Measurements from ENCODE around the gene GARIN3. TPM values are rescaled to one million over a fixed set of nuclear protein-coding genes. Genes with fewer than 3 reads are reported as not detected.
A peak's percentile ranks its signal among the peaks of the same experiment; 100 is the strongest.

Gene GARIN3
- total RNA-seq, 1 donor from 2014 or later = not detected

DNA sequence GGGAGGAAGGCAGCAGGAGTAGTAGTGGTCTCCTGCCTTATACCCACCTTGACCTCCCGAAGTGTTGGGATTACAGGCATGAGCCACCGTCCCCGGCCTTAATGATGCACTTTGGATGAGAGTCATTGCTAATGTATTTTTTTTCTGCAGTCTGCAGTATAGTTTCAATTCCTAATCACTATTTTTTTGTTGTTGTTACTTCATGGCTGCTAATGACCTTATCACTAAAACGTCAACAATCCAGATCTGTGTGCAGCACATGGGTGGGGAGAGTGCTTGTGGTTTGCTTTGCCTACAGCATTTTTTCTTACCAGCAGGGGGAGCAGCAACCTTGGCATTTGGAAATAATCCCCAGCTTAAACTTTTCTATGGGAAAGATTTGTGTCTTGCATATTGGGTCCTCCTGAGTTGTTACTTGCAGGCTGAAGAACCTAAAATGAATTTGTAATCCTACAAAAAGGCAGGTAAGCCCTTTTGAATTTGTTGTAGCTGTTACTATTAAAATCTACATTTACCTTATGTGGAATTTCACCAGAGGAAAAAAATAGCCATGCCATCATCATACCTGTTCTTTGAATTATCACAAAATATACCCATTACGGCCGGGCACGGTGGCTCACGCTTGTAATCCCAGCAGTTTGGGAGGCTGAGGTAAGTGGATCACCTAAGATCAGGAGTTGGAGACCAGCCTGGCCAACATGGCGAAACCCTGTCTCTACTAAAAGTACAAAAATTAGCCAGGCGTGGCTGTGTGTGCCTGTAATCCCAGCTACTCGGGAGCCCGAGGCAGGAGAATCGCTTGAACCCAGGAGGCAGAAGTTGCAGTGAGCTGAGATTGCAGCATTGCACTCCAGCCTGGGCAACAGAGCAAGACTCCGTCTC, 17.1 kb downstream of the GARIN3 start:
- DNase-seq (ENCODE audit: low read depth, low spot score) = no peak

DNA sequence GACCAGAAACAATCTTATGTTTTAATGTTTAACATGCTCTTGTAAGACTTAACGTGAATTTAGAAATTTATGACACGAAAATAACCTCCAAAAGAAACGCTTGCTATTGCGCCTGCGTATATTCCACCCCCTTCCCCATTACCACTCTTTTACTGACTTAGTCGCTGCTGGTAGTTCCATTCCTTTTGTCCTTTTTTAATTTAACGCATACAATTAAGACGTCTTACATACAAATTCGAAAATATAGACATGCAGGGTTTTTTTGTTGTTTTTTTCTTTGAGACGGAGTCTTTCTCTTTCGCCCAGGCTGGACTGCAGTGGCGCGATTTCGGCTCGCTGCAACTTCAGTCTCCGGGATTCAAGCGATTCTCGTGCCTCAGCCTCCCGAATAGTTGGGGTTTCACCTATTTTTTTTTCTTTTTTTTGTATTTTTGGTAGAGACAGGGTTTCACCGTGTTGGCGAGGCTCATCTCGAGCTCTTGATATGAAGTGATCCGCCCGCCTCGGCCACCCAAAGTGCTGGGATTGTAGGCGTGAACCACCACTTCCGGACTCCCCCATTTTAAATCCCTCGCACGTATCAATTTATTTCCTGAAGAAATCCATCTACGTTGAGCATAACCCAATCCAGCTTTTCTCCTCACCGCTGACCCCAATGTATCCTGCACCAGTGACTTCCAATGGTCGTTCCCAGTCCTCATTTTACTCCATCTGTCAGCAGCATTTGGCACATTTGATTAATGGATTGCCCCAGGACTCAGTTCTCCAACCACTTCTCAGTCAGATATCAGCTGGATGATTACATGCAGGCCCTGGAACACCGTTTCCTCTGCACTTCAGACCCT, 22.7 kb downstream of the GARIN3 start:
- no peak for DNase-seq (ENCODE audit: low read depth, low spot score)

DNA sequence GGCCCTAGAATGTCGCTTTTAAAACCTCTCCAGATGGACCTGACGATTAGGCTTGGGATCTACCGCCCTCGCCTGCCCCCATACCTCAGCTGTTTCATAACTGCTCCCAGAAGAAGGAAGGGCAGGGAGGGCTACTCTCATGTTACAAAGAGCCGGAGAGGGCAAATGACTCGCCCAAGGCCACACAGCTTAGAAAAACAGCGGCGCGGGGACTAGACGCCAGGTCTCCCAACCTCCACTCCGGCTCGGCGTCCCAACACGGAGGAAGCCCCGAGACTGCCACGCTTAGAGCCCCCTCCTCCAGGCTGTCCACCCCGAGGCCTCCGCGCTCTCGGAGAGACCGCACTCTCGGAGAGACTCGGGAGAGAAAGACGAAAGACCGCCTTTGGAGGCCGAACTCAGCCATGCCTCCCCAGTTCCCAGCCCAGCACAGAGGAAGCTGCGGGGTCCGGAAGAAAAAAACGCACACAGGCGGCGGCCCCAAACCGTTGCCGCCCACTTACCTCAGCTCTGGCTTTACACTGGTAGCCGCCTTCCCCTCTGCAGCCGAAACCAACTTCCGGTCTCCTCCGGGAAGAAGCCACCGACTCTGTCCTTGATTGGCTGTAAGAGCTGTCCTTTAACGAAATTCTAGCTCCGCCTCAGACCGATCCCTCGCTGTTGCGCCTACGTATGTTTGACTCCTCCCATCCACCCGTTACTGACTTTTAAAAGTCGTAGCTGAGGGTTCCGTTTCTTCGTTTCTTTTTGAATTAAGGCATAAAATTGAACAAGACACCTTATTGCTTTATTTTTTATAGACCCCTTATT, 23.5 kb downstream of the GARIN3 start, which contains the start of gene MED7:
Gene MED7 (minus strand): TSS at position 549 of the 810 bp plus-strand sequence. CDS start 3,434 bp downstream, outside the sequence.
- peak; percentile 97 for DNase-seq (ENCODE audit: low read depth, low spot score)

DNA sequence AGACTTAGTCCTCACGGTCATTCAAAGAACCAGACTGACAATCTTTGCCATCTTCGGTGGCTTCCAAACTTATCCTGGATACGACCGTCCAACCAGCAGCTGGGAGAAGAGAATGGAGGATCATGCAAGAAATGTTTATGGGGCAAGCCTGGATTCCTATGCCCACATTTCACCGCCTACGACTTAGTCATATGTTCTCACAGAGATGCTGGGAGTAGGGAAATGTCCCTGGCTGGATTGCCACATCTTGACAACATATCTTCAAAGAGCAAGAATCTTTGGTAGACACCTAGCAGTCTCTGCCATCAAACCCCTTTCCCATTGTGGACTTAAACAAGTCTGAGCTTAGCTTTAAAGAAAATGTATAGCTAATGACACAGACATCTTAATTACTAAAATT, 28.4 kb downstream of the GARIN3 start:
- no peak for DNase-seq (ENCODE audit: low read depth, low spot score)

DNA sequence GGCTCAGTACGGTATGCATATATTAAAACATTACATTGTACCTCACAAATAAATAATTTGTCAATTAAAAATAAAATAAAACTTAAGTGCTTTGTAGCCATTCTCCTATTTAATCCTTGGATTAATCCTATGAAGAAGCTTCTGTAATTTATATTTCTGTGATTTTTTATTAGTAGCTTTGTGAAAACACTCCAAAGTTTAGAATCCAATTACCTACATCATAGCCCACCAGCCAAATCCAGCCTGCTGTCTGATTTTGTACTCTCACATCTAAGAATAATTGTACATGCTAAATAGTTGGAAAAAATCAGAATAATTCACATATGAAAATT, 33.8 kb downstream of the GARIN3 start:
- no peak for DNase-seq (ENCODE audit: low read depth, low spot score)

DNA sequence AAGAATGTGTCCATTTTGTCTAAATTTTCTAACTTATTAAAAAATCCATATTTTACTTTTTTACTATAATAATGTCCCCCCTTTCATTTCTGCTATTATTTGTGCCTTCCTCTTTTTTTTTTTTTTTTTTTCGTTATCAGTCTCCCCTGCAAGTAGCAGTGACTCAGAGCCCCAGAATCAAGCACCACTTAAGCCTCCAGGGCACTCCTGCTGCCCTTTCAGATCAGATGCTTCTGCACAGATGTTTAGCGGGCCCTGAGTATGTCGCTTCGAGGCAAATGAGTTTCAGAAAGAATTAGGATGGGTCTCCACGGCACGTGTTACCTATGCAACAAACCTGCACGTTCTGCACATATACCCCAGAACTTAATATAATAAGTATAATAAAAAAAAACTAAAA, 35.1 kb downstream of the GARIN3 start:
- DNase-seq (ENCODE audit: low read depth, low spot score) = no peak

DNA sequence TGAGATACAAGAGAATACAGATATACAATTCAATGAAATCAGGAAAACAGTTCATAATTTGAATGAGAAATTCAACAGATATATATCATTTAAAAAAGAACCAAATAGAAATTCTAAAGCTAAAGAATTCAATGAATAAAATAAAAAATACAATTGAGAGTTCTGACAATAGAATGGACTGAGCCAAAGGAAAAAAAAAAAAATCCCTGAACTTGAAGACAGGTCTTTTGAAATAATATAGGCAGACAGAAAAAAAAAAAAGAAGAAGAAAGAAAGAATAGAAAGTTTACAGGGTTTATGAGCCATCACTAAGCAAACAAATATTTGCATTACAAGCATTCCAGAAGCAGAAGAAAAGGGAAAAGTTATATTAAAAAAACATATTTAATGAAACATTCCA, 44.4 kb downstream of the GARIN3 start:
- no peak for DNase-seq (ENCODE audit: low read depth, low spot score)

DNA sequence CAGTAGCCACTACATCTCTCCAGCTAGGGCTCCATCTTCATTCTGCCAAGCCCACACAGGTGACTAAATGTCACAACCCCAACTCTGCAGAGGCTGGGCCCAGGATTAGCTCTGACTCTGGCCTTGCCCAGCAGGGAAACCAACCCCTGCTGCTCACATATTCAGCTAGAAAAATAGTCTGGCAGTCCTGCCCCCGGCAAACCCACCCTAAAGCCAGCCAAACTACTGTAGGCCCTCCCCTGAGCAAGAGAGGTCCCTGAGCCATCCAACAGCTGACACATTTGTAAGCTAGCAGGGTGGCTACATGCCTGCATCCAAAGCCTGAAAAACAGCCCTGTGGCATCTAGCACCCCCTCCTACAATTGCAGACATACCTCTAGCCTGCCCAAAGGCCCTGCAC, 46.0 kb downstream of the GARIN3 start:
- DNase-seq (ENCODE audit: low read depth, low spot score) = no peak

DNA sequence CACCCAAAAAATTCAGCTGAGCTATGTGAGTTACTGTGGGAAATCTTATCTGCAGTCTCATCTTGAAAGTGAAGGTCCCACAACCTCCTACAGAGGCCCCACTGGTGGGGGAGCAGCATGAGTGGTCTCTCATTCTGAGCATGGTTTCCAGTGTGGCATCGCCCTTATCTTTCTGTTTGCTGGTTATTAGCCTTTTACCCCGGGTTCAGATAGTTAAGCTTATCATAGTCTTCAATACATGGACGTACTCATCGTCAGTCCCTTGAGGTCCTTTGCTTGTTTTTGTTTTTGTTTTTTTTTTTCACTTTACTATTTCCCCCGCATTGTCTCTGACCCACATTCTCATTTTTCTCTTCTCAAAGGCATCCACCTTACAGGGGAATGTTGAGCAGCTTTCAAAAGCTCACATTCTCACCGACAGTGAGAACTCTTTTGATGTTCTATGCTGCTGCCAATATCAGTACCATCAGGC, 49.5 kb downstream of the GARIN3 start:
- no peak for DNase-seq (ENCODE audit: low read depth, low spot score)

DNA sequence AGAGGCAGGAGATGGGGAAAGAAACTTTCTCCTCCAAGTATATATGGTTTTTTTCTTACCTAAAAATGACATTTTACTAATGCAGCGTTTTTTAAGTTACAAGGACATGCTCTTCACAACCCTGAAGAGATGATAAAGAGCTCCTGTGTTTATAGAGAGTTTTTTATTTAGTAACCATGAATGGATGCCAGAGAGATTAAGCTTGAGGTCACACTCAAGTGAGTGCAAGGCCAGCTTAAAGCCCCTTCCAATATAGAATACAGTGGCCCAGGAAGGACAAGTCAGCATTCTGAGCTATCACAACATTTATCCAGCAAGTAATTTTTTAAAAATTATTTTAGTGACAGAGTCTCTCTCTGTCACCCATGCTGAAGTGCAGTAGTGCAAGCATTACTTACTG, 50.6 kb downstream of the GARIN3 start:
- DNase-seq (ENCODE audit: low read depth, low spot score) = no peak

DNA sequence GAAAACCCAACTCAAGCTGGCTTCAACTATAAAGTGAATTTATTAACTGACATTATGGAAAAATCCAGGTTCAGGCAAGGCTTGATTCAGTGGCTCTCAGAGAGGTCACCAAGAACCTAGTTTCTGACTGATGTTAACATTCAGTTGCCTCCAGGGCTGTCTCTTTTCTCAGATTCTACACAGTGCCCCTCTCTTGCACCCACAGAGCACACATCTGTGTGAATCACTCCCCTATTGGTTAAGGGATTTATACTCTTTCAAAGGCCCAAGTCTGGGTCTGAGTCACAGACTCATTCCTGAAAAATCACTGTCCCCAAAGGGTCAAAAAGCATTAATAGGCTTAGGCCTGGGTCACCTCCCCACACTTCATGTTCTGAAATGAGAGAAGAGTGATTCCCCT, 51.1 kb downstream of the GARIN3 start:
- DNase-seq (ENCODE audit: low read depth, low spot score) = no peak

DNA sequence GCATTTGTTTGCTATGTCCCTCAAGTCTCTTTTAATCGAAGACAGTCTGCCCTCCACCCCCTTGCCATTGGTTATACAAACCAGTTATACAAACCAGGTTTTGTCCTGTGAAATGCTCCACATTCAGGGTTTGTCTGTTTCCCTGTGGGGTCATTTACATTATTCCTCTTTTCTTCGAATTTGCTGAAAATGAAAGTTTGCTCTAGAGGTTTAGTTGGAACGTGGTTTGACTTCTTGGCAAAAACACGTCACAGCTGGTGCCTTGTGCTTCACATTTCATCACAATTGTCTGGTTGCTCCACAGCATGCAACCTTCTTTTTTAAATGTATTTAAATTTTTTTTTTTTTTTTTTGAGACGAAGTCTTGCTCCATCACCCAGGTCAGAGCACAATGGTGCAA, 53.1 kb downstream of the GARIN3 start:
- no peak for DNase-seq (ENCODE audit: low read depth, low spot score)

Other genes starting within 250 kb of the GARIN3 start
- not detected in 2 replicates for gene TIMD4, start 203.0 kb downstream of the GARIN3 start, total RNA-seq
- gene HAVCR1, start 107.1 kb downstream of the GARIN3 start, total RNA-seq = not detected in 2 replicates
- gene HAVCR2, start 57.2 kb downstream of the GARIN3 start, total RNA-seq = 0.07 TPM in 1 of 2 replicates, not detected in the other
- gene MED7, start 23.4 kb downstream of the GARIN3 start, total RNA-seq = 6.4 and 8.4 TPM in 2 replicates
- not detected in 2 replicates for gene ITK, start 14.6 kb upstream of the GARIN3 start, total RNA-seq
- gene CYFIP2, start 99.9 kb upstream of the GARIN3 start, total RNA-seq = 11.5 and 18.9 TPM in 2 replicates